GM06990 (cell line): Measurements from ENCODE around the gene PRRX1.

ENCODE experiments used
- DNase-seq: peaks from one replicate; pipeline ENCODE4 v3.0.0-alpha.2; 2011; ENCODE audit not compliant: insufficient read length; ENCODE audit errors: extremely low read depth
- H3K27me3 ChIP-seq: replicated peaks from 2 replicates; pipeline ENCODE4 v1.6.0; 2011; ENCODE audit warnings: low read length; ENCODE audit not compliant: control insufficient read depth, insufficient read depth
- H3K36me3 ChIP-seq: 2 replicates; pipeline ENCODE4 v1.5.1; 2011; ENCODE audit warnings: low read length; ENCODE audit not compliant: control insufficient read depth, insufficient read depth
- H3K4me3 ChIP-seq: replicated peaks from 2 replicates; pipeline ENCODE4 v1.5.1; 2011; ENCODE audit warnings: low read depth, mild to moderate bottlenecking, control low read depth, low read length
- CTCF ChIP-seq: IDR thresholded peaks from 2 replicates; pipeline ENCODE4 v1.5.1; 2011; ENCODE audit warnings: low read length, control low read depth, mild to moderate bottlenecking, inconsistent platforms; ENCODE audit not compliant: insufficient read depth, poor library complexity, severe bottlenecking

The PRRX1 gene

DNA sequence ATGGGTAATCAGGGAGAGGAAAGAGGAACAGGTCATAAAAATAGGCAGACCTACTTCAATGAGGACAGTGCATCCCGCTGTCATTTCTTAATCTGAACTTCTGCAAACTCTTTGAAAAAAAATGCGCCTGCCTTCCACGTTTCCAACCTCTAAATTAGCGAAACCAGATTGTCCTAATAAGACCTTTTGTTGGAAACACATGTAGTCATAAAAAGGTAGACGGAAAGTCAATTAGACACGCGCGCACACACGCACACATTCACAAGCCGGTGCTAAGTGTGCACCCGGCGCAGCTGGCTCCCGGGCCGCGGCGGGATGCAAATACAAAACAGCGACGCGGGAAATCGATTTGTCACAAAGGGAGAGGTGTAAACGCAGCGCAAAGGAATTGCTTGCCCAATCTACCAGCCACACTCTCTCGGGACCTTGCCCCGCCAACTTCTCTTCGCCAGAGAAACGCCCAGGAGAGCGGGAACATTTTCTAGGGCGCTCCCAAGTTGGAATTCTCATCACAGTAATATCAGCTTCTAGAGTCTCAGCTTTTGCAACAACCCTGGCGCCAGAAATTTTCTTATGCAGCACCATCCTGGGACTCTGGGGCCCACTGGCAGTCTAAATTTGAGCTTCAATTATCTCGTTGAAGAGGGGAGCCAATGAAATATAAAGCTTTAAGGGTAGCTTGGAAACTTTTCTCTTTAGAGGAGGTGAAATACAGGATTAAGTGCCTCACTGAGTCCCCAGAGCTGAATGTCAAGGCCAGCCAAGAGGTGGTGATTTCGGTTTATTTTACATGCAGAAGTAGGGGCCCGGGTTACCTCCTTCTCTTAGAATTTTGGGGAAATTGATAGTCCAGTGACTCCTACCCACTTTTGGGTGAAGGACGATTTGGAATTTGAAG, 4.5 kb downstream of the PRRX1 start:
- DNase-seq = no peak
- Histone ChIP-seq H3K36me3 (no peaks in the 10 kb centered on the region), H3K27me3 (no peaks in the 10 kb centered on the region; the same call in none of the 2 replicates), H3K4me3 (no peak overlapping the region)
- no peak for TF ChIP-seq CTCF

GRCh38 chr1:170669107-170669445, 5.1 kb downstream of the PRRX1 start:
- Histone ChIP-seq H3K27me3 (no peaks in the 10 kb centered on the region; the same call in none of the 2 replicates), H3K36me3 (no peaks in the 10 kb centered on the region), H3K4me3 (no peak overlapping the region)
- DNase-seq = no peak
- TF ChIP-seq CTCF = no peak

DNA sequence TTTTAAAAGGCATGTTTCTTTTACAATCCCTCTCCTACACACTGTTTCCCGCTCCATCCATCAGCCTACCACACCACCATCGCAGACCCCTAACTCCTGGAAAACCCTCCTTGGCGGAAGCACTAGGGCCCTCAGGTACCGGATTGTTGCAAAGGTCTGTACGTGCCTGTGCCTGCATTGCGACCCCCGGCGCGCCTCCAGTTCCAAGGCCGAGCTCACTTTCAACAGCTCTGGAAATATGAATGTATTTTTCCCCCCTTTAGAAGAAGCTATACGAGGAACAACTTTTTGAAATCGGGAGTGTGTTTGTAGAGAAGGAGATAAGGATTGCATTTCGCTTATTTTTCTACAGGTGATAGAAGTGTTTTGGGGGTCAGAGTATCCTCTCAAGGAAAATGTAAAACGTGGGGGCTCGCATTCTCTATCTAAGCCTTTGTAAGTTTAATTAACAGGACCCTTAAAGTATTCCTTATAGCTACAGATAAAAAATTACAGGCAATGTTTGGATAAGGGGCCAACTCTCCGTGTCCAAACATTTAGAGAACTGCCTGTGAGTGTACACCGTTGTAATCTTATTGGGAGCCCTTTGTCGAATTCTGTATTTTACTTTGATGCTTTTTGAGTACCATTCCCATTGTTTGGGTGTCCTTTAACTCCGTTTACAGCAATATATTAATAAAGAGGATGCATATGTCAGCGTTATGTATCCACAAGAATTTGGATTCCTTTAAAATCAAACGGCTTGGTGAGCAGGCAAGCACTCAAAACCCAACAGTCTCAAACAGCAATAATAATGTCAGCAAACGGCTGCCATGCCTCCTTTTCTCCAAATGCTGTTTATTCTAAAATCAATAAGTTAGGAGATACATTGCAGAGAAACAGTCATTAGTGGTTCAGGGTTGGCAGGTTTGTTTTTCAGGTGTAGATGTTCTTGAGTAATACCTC, 5.9 kb downstream of the PRRX1 start:
- TF ChIP-seq CTCF = no peak
- no peak for DNase-seq
- Histone ChIP-seq H3K36me3 (no peaks in the 10 kb centered on the region), H3K27me3 (no peaks in the 10 kb centered on the region; the same call in none of the 2 replicates), H3K4me3 (no peak overlapping the region)

GRCh38 chr1:170670802-170671628, 7.1 kb downstream of the PRRX1 start:
- Histone ChIP-seq H3K4me3 (no peak overlapping the region), H3K27me3 (no peaks in the 10 kb centered on the region; the same call in none of the 2 replicates), H3K36me3 (no peaks in the 10 kb centered on the region)
- no peak for DNase-seq
- TF ChIP-seq CTCF = peak; percentile 77

DNA sequence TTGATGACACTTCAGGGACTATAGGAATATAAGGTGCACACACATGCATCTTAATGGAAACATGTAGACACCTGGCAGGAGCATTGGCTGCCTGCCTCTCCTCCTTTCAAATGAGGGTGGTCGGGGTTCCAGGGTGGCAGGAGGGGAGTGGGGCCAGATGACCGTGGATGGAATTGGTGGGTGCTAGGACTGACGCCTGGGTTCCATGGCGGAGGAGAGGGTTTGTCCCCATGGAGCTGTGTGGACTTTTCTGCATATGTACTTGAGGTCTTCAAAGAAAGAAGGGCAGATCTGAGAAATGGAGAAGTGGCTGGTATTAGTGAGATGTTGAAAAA, 7.7 kb downstream of the PRRX1 start:
- TF ChIP-seq CTCF = no peak
- no peak for DNase-seq
- Histone ChIP-seq H3K27me3 (no peaks in the 10 kb centered on the region; the same call in none of the 2 replicates), H3K4me3 (no peak overlapping the region), H3K36me3 (no peaks in the 10 kb centered on the region)
